Suppressor macrophage treated with lipopolysaccharide for 1 hour (primary cell): ENCODE measurements around the gene HSF2.
A peak's percentile ranks its signal among the peaks of the same experiment; 100 is the strongest.

Source experiments
- DNase-seq, 3 donors: peaks; one replicate each; pipeline ENCODE4 v3.0.0-alpha.2; 2020 to 2022

The HSF2 gene, protein sequence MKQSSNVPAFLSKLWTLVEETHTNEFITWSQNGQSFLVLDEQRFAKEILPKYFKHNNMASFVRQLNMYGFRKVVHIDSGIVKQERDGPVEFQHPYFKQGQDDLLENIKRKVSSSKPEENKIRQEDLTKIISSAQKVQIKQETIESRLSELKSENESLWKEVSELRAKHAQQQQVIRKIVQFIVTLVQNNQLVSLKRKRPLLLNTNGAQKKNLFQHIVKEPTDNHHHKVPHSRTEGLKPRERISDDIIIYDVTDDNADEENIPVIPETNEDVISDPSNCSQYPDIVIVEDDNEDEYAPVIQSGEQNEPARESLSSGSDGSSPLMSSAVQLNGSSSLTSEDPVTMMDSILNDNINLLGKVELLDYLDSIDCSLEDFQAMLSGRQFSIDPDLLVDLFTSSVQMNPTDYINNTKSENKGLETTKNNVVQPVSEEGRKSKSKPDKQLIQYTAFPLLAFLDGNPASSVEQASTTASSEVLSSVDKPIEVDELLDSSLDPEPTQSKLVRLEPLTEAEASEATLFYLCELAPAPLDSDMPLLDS

GRCh38 chr6:122399348-122400120, at the start of gene HSF2:
Gene HSF2, plus strand, starts transcription at chr6:122399652. Its CDS starts 86 bp downstream, at chr6:122399738.
- DNase-seq: peak; percentile 97 to 98 (median 98)

GRCh38 chr6:122352981-122353664, 46.3 kb upstream of the HSF2 start:
- DNase-seq: no peak

DNA sequence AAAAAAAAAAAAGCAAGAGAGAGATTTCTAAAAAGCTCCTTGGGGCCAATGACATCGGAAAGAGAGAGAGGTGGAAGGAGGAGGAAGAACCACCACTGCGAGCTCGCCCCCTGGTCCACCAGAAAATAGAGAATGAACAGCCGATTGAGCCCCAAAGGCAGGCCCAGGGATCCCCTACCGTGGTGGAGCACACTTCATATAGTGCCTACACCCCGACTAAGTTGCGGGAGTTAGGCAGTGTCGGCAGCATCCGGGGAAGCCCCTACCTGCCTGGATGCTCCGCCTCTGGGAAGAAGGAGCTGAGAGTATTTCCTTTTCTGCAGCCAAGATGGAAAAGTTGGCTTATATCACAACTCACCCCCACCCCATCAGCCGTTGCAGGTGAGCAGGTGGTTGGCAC, 38.6 kb upstream of the HSF2 start:
- no peak for DNase-seq

- no peak for DNase-seq
These were observed 38.0 kb upstream of the HSF2 start for GRCh38 chr6:122361314-122361979.

DNA sequence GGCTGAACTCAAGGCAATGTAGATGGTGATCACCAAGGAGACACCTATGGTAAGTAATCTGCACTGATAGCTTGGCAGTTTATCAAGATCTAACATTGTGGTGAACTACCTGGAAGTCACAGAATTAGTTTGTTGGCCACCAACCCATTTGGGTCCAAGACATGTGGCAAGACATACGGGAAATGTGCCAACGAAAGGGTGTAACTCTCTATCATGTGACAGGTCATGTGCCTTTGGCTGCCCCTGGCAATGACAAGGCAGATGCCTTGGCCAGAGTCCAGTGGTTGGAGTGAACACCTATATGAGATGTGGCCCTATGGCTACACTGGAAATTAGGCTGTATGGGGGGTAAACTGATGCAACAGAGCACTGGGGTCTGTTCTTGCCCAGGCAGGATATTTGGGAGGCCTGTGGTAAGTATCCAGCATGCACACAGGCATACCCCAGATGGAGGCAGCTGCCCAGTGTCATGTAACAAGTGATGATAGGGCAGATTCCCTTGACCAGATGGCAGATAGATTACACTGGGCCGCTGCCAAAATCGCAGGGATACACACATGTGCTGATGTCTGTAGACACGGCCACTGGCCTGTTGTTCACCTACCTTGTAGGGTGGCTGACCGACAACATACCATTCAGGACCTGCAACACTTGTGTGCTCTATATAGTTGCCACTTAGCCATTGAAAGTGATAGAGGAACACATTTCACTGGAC, 35.5 kb upstream of the HSF2 start:
- no peak for DNase-seq

DNA sequence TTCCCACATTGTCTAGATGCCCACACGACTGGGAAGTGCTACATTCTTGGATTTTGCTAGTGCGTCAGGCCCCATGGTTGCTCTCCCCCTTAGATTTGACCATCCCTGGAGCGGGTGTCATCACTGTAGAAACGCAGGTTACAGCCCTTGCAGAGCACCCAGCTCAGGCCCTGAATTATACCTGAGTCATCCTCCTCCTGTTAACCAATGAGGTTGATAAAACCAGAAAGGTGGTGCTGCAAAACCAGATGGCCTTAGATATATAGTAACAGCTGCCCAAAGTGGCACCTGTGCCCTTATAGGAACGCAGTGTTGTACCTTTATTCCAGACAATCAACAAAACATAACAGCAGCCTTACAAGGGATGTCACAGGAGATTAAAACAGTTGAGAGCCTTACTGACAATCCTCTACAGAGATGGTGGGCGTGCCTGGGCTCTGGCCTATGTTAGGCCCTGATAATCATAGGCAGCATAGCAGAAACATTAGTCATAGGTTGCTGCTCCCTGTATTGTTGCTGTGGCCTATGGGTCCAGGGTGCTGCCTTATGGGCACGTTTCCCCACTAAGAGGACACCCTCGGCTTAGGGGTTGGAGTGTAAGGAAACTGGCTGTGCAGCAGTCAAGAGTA, 33.6 kb upstream of the HSF2 start:
- DNase-seq: no peak

DNA sequence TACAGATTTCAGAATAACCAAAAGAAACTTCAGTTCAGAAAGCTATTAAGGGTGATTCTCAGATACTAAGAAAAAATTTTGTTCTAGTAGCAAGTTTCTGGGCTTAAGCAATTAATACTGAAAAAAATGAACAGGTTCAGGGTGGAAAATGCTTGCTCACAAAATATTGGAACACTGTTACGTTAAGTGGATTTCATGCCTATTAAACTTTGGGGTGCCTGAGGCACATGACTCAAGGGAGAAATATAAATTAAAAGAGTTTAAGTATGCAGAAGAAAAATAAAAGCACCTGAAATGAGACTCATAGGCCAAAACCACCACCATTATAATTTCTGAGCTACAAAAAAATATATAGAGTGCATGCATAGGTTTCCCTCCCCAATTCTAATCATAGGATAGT, 32.3 kb upstream of the HSF2 start:
- no peak for DNase-seq

GRCh38 chr6:122369536-122369935, 29.9 kb upstream of the HSF2 start:
- DNase-seq: no peak

DNA sequence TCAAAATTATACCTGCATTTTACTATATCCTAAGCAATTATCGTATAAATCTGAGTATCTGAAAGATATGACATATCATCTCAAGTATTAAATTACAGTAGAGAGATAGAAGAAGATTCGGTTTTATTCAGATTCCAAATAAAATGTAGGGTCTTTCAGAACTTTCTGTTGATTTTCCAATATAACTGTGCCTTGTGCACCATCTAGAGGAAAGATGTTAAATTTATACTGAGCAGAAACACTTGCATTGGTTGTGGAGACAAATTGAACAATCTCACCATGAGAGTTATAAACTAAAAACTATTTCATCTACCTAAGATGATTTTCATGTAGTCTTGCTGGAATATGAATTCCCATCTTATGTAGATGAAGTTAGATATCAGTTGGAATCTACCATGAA, 26.8 kb upstream of the HSF2 start:
- no peak for DNase-seq

DNA sequence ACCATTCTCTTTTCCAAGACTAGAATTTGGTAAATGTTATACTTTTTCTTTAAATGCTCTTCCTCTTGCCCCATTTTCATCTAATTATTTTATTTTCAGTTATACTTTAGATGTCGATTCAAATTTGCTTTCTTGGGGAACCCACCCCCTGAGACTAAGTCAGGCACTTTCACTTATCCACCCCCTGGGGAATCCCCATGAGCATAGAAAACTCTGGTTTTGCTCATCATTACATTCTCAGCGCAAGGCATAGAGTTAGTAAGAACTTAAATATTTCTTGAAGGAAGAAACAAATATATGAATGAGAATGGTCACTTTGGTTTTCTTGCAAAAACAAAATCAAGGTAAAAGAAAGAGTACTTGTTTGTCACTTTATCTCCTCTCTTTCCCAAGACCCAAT, 25.1 kb upstream of the HSF2 start:
- no peak for DNase-seq

GRCh38 chr6:122376246-122376645, 23.2 kb upstream of the HSF2 start:
- no peak for DNase-seq

- DNase-seq: peak; percentile 64 to 75 (median 67)
These were observed 17.8 kb upstream of the HSF2 start for GRCh38 chr6:122381494-122382265.

DNA sequence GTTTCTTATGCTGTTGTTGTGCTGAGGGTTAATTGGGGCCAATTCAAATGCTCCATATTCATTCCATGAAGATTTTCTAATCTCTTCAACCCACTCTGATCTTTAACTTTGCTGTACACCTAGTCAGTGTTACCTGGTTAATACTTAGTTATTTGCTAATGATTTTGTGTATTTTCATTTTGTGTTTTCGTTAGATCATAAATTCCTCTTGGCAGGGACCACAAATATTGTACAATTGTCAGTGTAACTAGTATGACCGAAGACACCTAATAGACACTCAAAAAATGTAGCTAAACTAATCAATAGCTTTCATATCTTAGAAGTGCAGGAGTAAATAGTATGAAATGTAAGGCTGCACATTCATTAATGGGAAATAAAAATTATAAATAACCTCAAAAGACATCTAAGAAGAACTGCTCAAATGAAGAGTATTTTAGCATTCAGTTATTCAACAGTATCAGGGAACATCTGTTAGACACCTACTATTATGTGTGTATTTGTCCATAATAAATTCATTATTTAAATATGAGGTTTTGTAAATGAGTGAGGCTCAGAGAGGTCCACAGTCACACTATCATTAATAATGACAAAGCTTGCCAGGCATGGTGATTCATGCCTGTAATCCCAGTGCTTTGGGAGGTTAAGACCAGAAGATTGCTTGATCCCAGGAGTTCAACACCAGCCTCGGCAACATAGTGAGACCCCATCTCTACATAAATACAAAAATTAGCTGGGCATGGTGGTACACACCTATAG, 13.4 kb upstream of the HSF2 start:
- no peak for DNase-seq

DNA sequence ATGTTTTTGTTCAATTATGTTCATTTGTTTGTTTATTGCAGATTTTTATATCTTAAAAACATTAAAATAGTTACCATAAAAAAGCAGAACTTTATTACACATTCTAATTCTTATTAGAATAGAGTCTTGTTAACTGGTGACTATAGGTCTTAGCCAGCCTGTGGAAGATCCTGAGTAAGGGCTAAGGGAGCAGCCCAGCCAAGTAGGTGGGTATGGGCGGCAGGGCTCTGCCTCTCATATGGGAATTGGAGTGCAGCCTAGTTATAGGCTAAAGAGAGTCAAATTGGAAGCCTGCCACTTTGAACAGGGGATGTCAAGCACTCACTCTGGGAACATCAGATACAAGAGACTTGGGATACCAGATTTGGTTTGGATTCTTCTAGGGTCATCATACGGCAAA, 10.5 kb upstream of the HSF2 start:
- DNase-seq: no peak

GRCh38 chr6:122389704-122390372, 9.6 kb upstream of the HSF2 start:
- no peak for DNase-seq

GRCh38 chr6:122392564-122393350, 6.7 kb upstream of the HSF2 start:
- no peak for DNase-seq

DNA sequence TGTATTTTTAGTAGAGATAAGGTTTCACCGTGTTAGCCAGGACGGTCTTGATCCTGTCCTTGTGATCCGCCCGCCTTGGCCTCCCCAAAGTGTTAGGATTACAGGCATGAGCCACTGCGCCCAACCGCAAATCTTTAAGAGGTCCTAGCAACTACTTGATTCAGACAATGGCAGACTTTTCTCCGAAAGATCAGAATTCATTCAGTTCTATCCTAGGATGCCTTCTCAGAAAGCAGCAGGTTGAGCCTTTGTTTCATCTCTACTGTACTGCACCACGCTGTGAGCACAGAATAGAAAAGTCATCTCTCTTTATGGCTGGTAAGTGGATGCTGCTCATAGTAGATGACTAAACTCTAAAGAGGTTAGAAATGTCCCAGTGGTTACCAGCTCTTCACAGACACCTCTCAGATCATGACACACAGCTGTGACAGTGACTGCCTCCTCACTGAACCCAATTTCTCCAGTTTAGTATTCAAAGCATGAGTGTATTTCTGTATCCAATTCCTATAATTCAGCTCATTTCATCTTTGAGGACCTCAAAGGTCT, 6.0 kb upstream of the HSF2 start:
- no peak for DNase-seq

GRCh38 chr6:122394016-122394415, 5.4 kb upstream of the HSF2 start:
- DNase-seq: no peak

- no peak for DNase-seq
These were observed 451 bp upstream of the HSF2 start for GRCh38 chr6:122399055-122399347.
